Measurements from ENCODE around the gene MRM2. TPM values are rescaled to one million over a fixed set of nuclear protein-coding genes. Genes with fewer than 3 reads are reported as not detected.

The MRM2 gene
- total and polyA plus RNA-seq, 2 donors from 2014 or later: 25.6 TPM

DNA sequence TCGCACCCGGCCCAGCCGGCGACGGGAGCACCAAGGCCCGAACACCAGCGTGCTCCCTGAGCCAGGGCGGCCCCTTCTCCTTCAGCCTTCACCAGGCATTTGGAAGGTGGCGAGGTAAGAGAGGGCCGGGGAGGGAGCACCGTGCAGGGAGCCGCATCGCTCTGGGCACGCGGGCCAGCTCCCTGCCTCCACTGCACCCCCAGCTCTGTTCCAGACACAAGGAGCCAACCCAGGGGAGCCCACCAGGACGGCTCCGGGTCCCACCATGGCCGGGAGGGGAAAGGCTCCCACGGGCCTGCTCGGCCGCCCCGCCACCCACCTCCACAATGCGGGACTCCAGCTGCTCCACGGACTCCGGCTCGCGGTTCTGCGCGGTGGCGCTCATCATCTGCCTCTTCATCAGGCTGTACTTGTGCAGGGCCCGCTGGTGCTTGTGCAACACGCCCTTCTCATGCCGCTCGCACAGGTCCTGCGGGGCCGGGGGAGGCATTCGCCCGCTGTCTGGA is 15.1 kb upstream of the MRM2 start:
- Histone ChIP-seq H3K9me3 (ENCODE audit: control insufficient read depth in 2 of 3, insufficient read depth in 1 of 3, low read length in 3 of 3) (no peaks in the 10 kb centered on the region), H3K27me3 (ENCODE audit: control insufficient read depth, insufficient read depth, low read length) (no peaks in the 10 kb centered on the region), H3K27ac (ENCODE audit: low read depth in 2 of 2, low read length in 2 of 2) (no peak overlapping the region), H3K9ac (ENCODE audit: low read length in 3 of 3) (no peak overlapping the region), H3K4me1 (ENCODE audit: control insufficient read depth in 2 of 3, insufficient read depth in 2 of 3, low read depth in 1 of 3, low read length in 3 of 3) (no peaks in the 10 kb centered on the region), H3K36me3 (ENCODE audit: control insufficient read depth in 2 of 3, insufficient read depth in 3 of 3, low read length in 3 of 3) (no peaks in the 10 kb centered on the region), H3K4me3 (ENCODE audit: low read length in 3 of 3) (no peak overlapping the region)
- intact Hi-C loops (cut with DNase I): no loop called here
- FAIRE-seq (no peak), DNase-seq (no peak)
- TF ChIP-seq, protein P1, sequence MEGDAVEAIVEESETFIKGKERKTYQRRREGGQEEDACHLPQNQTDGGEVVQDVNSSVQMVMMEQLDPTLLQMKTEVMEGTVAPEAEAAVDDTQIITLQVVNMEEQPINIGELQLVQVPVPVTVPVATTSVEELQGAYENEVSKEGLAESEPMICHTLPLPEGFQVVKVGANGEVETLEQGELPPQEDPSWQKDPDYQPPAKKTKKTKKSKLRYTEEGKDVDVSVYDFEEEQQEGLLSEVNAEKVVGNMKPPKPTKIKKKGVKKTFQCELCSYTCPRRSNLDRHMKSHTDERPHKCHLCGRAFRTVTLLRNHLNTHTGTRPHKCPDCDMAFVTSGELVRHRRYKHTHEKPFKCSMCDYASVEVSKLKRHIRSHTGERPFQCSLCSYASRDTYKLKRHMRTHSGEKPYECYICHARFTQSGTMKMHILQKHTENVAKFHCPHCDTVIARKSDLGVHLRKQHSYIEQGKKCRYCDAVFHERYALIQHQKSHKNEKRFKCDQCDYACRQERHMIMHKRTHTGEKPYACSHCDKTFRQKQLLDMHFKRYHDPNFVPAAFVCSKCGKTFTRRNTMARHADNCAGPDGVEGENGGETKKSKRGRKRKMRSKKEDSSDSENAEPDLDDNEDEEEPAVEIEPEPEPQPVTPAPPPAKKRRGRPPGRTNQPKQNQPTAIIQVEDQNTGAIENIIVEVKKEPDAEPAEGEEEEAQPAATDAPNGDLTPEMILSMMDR (IDR thresholded peaks at IDR 0.05; ENCODE audit: borderline replicate concordance, extremely low read depth, insufficient read depth): no peak

GRCh38 chr7:2256306-2257045 is 14.5 kb upstream of the MRM2 start:
- H3K9me3 ChIP-seq (ENCODE audit: control insufficient read depth in 2 of 3, insufficient read depth in 1 of 3, low read length in 3 of 3): no peaks in the 10 kb centered on the region
- FAIRE-seq: no peak
- H3K9ac ChIP-seq (ENCODE audit: low read length in 3 of 3): no peak overlapping the region
- no peaks in the 10 kb centered on the region for H3K4me1 ChIP-seq (ENCODE audit: control insufficient read depth in 2 of 3, insufficient read depth in 2 of 3, low read depth in 1 of 3, low read length in 3 of 3)
- no peaks in the 10 kb centered on the region for H3K27me3 ChIP-seq (ENCODE audit: control insufficient read depth, insufficient read depth, low read length)
- TF ChIP-seq, protein P1 (IDR thresholded peaks at IDR 0.05; ENCODE audit: borderline replicate concordance, extremely low read depth, insufficient read depth): no peak
- no peak overlapping the region for H3K27ac ChIP-seq (ENCODE audit: low read depth in 2 of 2, low read length in 2 of 2)
- H3K4me3 ChIP-seq (ENCODE audit: low read length in 3 of 3): no peak overlapping the region
- DNase-seq: no peak
- intact Hi-C loops (cut with DNase I): no loop called here
- H3K36me3 ChIP-seq (ENCODE audit: control insufficient read depth in 2 of 3, insufficient read depth in 3 of 3, low read length in 3 of 3): no peaks in the 10 kb centered on the region

- Histone ChIP-seq H3K27ac (ENCODE audit: low read depth in 2 of 2, low read length in 2 of 2) (no peak overlapping the region), H3K36me3 (ENCODE audit: control insufficient read depth in 2 of 3, insufficient read depth in 3 of 3, low read length in 3 of 3) (no peaks in the 10 kb centered on the region), H3K4me3 (ENCODE audit: low read length in 3 of 3) (no peak overlapping the region), H3K9me3 (ENCODE audit: control insufficient read depth in 2 of 3, insufficient read depth in 1 of 3, low read length in 3 of 3) (no peaks in the 10 kb centered on the region), H3K27me3 (ENCODE audit: control insufficient read depth, insufficient read depth, low read length) (no peaks in the 10 kb centered on the region), H3K4me1 (ENCODE audit: control insufficient read depth in 2 of 3, insufficient read depth in 2 of 3, low read depth in 1 of 3, low read length in 3 of 3) (no peaks in the 10 kb centered on the region), H3K9ac (ENCODE audit: low read length in 3 of 3) (no peak overlapping the region)
- no peak for DNase-seq
- intact Hi-C loops (cut with DNase I): no loop called here
- TF ChIP-seq, protein P1 (IDR thresholded peaks at IDR 0.05; ENCODE audit: borderline replicate concordance, extremely low read depth, insufficient read depth): no peak
- no peak for FAIRE-seq
Measured at GRCh38 chr7:2255145-2256139, 13.4 kb upstream of the MRM2 start.
